SK-N-SH treated with all-trans-retinoic acid at 6 μM for 48 hours (cell line): ENCODE results near the gene MACROD1.

ENCODE experiments used
- ATAC-seq: fragments of 200-7000 bp; cut with Tn5 transposase; 3 replicates; pipeline ENCODE4 v1.9.1; 2020; ENCODE audit warnings: mild to moderate bottlenecking, moderate library complexity
- CSDC2 ChIP-seq: fragments of 250-450 bp; sonication (Bioruptor Pico); IDR thresholded peaks from 2 replicates; pipeline ENCODE4 v1.5.0; 2020; ENCODE audit warnings: mild to moderate bottlenecking, moderate library complexity
- PPARA ChIP-seq: fragments of 250-450 bp; sonication (Bioruptor Pico); IDR thresholded peaks from 2 replicates; pipeline ENCODE4 v1.5.0; 2020; ENCODE audit warnings: mild to moderate bottlenecking, borderline replicate concordance
- RARB ChIP-seq: fragments of 250-450 bp; sonication (Bioruptor Pico); IDR thresholded peaks from 2 replicates; pipeline ENCODE4 v1.8.0; 2021; ENCODE audit warnings: mild to moderate bottlenecking, moderate library complexity
- SNAI2 ChIP-seq: fragments of 250-450 bp; sonication (Bioruptor Pico); IDR thresholded peaks from 2 replicates; pipeline ENCODE4 v1.5.0; 2020; ENCODE audit warnings: mild to moderate bottlenecking, moderate library complexity
- TOX ChIP-seq: fragments of 250-450 bp; sonication (Bioruptor Pico); IDR thresholded peaks from 2 replicates; pipeline ENCODE4 v1.8.0; 2021; ENCODE audit warnings: mild to moderate bottlenecking, moderate library complexity, borderline replicate concordance
- ZC3H10 ChIP-seq: fragments of 250-450 bp; sonication (Bioruptor Pico); IDR thresholded peaks from 2 replicates; pipeline ENCODE4 v1.5.1; 2021; ENCODE audit warnings: mild to moderate bottlenecking, moderate library complexity
- ZFP3 ChIP-seq: fragments of 250-450 bp; sonication (Bioruptor Pico); IDR thresholded peaks from 2 replicates; pipeline ENCODE4 v1.5.0; 2020; ENCODE audit warnings: mild to moderate bottlenecking, moderate library complexity
- ZNF565 ChIP-seq: fragments of 450-650 bp; formaldehyde crosslinking; conservative IDR thresholded peaks from 2 replicates; pipeline ENCODE4 v1.5.0; 2020; ENCODE audit warnings: low read depth, mild to moderate bottlenecking, moderate library complexity
- ZNF70 ChIP-seq: fragments of 450-650 bp; formaldehyde crosslinking; IDR thresholded peaks from 2 replicates; pipeline ENCODE4 v1.5.0; 2020; ENCODE audit warnings: mild to moderate bottlenecking, moderate library complexity
- ZNF8 ChIP-seq: fragments of 450-650 bp; formaldehyde crosslinking; IDR thresholded peaks from 2 replicates; pipeline ENCODE4 v1.5.0; 2020; ENCODE audit warnings: mild to moderate bottlenecking, moderate library complexity
- TF ChIP-seq, protein P1 (sequence below): fragments of 250-450 bp; sonication (Bioruptor Pico); IDR thresholded peaks from 2 replicates; pipeline ENCODE4 v1.5.1; 2020; ENCODE audit warnings: low read depth, mild to moderate bottlenecking, moderate library complexity
- TF ChIP-seq, protein P2 (sequence below): fragments of 250-450 bp; sonication (Bioruptor Pico); IDR thresholded peaks from 2 replicates; pipeline ENCODE4 v1.8.0; 2020; ENCODE audit warnings: mild to moderate bottlenecking, moderate library complexity, borderline replicate concordance
- TF ChIP-seq, protein P3 (sequence below): fragments of 250-450 bp; sonication (Bioruptor Pico); IDR thresholded peaks from 2 replicates; pipeline ENCODE4 v1.8.0; 2021; ENCODE audit warnings: low read depth, mild to moderate bottlenecking, moderate library complexity, borderline replicate concordance
- TF ChIP-seq, protein P4 (sequence below): fragments of 250-450 bp; sonication (Bioruptor Pico); IDR thresholded peaks from 2 replicates; pipeline ENCODE4 v1.5.1; 2021; ENCODE audit warnings: mild to moderate bottlenecking, moderate library complexity
- TF ChIP-seq, protein P5 (sequence below): fragments of 250-450 bp; sonication (Bioruptor Pico); IDR thresholded peaks from 2 replicates; pipeline ENCODE4 v1.5.0; 2020; ENCODE audit warnings: mild to moderate bottlenecking, moderate library complexity

The MACROD1 gene

DNA sequence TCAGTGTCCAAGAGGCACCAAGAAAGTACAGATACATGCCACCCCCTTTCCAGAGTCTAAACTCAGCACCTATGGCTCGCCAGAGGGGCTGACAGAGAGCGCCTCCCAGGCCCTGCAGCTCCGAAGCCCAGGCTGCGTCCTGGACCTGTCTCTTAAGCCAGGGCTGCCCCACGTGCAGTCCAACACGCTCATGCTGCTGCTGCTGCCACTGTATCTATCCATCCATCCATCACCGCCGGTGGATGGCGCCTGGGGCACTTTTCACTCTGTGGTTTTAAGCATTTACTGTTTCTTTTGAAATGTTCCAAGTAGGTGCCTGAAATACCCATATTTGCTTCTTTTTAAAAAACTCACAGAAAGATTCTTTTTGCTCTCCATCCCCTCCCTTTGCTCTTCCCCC lies 41.8 kb downstream of the MACROD1 start:
- ATAC-seq = no peak
- TF ChIP-seq, protein P1, sequence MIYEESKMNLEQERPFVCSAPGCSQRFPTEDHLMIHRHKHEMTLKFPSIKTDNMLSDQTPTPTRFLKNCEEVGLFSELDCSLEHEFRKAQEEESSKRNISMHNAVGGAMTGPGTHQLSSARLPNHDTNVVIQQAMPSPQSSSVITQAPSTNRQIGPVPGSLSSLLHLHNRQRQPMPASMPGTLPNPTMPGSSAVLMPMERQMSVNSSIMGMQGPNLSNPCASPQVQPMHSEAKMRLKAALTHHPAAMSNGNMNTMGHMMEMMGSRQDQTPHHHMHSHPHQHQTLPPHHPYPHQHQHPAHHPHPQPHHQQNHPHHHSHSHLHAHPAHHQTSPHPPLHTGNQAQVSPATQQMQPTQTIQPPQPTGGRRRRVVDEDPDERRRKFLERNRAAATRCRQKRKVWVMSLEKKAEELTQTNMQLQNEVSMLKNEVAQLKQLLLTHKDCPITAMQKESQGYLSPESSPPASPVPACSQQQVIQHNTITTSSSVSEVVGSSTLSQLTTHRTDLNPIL = no peak
- TF ChIP-seq, protein P2, sequence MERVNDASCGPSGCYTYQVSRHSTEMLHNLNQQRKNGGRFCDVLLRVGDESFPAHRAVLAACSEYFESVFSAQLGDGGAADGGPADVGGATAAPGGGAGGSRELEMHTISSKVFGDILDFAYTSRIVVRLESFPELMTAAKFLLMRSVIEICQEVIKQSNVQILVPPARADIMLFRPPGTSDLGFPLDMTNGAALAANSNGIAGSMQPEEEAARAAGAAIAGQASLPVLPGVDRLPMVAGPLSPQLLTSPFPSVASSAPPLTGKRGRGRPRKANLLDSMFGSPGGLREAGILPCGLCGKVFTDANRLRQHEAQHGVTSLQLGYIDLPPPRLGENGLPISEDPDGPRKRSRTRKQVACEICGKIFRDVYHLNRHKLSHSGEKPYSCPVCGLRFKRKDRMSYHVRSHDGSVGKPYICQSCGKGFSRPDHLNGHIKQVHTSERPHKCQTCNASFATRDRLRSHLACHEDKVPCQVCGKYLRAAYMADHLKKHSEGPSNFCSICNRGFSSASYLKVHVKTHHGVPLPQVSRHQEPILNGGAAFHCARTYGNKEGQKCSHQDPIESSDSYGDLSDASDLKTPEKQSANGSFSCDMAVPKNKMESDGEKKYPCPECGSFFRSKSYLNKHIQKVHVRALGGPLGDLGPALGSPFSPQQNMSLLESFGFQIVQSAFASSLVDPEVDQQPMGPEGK = no peak
- TF ChIP-seq ZFP3 (CRISPR knock-in tag) = no peak
- TF ChIP-seq CSDC2 = no peak
- TF ChIP-seq ZC3H10 (CRISPR knock-in tag) = no peak

DNA sequence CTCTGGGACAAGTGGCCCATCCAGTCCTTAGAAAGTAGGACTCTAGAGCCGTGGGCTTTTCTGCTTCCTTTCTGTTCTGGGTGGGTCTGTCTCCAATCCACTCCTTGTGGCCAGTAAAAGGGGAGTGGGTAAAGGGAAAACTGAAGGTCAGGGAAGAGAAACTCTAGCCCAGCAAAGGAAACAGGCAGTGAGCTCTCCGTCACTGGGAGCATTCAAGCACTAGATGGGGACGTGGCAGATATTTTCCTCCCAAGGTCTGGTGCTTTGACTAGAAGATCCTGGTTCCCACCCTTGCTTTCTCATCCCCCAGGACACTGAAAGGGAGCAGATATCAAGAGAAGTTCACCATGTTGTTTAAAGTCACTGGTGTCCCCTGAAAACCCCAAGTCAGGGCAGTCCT lies 42.2 kb downstream of the MACROD1 start:
- no peak for ATAC-seq
- TF ChIP-seq, protein P3, sequence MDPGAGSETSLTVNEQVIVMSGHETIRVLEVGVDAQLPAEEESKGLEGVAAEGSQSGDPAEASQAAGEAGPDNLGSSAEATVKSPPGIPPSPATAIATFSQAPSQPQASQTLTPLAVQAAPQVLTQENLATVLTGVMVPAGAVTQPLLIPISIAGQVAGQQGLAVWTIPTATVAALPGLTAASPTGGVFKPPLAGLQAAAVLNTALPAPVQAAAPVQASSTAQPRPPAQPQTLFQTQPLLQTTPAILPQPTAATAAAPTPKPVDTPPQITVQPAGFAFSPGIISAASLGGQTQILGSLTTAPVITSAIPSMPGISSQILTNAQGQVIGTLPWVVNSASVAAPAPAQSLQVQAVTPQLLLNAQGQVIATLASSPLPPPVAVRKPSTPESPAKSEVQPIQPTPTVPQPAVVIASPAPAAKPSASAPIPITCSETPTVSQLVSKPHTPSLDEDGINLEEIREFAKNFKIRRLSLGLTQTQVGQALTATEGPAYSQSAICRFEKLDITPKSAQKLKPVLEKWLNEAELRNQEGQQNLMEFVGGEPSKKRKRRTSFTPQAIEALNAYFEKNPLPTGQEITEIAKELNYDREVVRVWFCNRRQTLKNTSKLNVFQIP (CRISPR knock-in tag) = no peak
- no peak for TF ChIP-seq ZNF70 (CRISPR knock-in tag)
- TF ChIP-seq RARB (CRISPR knock-in tag) = no peak
- TF ChIP-seq, all 23 proteins: peak for 0

DNA sequence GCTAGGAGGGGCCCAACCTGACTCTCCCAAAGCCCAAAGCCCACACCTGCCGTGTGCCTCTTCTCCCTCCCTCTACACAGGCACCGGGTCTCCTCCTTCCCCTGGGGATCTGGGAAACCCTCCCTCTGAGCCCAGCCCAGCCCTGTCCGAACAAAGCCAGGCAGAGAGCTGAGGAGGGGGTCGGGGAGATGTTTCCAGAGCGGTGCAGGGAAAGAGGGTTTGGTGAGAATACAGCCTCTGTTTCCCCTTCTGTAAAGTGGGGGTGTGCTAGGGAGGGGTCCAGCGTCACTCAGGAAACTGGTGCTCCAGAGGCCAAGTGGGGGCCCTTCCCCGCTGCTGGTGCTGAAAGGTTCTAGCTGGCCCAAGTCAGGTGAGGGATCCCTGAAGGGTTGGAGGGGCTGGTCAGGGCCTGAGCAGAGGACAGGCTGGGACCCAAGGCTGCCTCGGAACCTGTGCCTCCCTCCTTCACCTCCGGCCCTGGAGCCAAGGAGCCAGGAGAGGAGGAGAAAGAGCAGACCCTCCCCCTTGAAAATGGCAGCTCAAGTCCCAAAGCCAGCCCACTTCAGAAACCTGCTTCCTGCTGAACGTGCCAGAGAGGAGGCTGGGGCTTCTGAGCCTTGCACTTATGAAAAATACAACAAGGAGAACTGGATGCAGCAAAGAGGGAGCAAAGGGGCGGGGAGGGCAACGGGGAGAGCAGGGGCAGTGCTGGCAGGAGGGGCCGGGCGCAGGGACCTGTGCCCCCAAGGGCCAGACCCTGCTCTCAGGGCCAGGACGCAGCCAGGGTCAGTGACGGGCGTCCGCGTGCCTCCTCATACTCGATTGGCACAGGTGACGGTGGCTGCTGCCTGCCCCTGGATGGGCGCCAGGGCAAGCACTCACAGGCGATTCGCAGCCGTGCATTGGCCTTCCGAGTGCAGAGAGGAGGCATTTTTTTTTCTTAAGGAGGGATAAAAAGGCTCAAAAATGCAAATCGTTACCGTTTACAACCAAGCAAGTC lies 43.2 kb downstream of the MACROD1 start:
- TF ChIP-seq ZNF70 (CRISPR knock-in tag) (no peak), TOX (CRISPR knock-in tag) (no peak), RARB (CRISPR knock-in tag) (no peak), PPARA (CRISPR knock-in tag) (no peak), SNAI2 (CRISPR knock-in tag) (no peak), ZC3H10 (CRISPR knock-in tag) (no peak), ZNF565 (CRISPR knock-in tag) (no peak), ZNF8 (CRISPR knock-in tag) (no peak)
- TF ChIP-seq, protein P3 (CRISPR knock-in tag) = no peak
- TF ChIP-seq, protein P4, sequence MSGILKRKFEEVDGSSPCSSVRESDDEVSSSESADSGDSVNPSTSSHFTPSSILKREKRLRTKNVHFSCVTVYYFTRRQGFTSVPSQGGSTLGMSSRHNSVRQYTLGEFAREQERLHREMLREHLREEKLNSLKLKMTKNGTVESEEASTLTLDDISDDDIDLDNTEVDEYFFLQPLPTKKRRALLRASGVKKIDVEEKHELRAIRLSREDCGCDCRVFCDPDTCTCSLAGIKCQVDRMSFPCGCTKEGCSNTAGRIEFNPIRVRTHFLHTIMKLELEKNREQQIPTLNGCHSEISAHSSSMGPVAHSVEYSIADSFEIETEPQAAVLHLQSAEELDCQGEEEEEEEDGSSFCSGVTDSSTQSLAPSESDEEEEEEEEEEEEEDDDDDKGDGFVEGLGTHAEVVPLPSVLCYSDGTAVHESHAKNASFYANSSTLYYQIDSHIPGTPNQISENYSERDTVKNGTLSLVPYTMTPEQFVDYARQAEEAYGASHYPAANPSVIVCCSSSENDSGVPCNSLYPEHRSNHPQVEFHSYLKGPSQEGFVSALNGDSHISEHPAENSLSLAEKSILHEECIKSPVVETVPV = no peak
- TF ChIP-seq, protein P5, sequence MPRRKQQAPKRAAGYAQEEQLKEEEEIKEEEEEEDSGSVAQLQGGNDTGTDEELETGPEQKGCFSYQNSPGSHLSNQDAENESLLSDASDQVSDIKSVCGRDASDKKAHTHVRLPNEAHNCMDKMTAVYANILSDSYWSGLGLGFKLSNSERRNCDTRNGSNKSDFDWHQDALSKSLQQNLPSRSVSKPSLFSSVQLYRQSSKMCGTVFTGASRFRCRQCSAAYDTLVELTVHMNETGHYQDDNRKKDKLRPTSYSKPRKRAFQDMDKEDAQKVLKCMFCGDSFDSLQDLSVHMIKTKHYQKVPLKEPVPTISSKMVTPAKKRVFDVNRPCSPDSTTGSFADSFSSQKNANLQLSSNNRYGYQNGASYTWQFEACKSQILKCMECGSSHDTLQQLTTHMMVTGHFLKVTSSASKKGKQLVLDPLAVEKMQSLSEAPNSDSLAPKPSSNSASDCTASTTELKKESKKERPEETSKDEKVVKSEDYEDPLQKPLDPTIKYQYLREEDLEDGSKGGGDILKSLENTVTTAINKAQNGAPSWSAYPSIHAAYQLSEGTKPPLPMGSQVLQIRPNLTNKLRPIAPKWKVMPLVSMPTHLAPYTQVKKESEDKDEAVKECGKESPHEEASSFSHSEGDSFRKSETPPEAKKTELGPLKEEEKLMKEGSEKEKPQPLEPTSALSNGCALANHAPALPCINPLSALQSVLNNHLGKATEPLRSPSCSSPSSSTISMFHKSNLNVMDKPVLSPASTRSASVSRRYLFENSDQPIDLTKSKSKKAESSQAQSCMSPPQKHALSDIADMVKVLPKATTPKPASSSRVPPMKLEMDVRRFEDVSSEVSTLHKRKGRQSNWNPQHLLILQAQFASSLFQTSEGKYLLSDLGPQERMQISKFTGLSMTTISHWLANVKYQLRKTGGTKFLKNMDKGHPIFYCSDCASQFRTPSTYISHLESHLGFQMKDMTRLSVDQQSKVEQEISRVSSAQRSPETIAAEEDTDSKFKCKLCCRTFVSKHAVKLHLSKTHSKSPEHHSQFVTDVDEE (CRISPR knock-in tag) = no peak
- TF ChIP-seq, protein P1 = no peak
- ATAC-seq = no peak
